Hepatocyte (in vitro differentiated cells): ENCODE measurements around the gene FBH1. TPM values are rescaled to one million over a fixed set of nuclear protein-coding genes. Genes with fewer than 3 reads are reported as not detected.

ENCODE experiments used
- DNase-seq: peaks from one replicate; pipeline ENCODE4 v3.0.0-alpha.2; 2016; ENCODE audit warnings: low spot score
- H2AFZ ChIP-seq: fragments of 200-600 bp; sonication (generic); 2 replicates; pipeline ENCODE4 v1.6.0; 2016; ENCODE audit warnings: antibody characterized with exemption, mild to moderate bottlenecking
- H3K27ac ChIP-seq: fragments of 200-600 bp; sonication (generic); 2 replicates; pipeline ENCODE4 v1.5.1; 2016; ENCODE audit warnings: mild to moderate bottlenecking
- H3K27me3 ChIP-seq: fragments of 200-600 bp; sonication (generic); 2 replicates; pipeline ENCODE4 v1.6.1; 2016
- H3K36me3 ChIP-seq: fragments of 200-600 bp; sonication (generic); replicated peaks from 2 replicates; pipeline ENCODE4 v1.5.1; 2016; ENCODE audit warnings: low read depth; ENCODE audit not compliant: insufficient read depth
- H3K4me1 ChIP-seq: fragments of 200-600 bp; sonication (generic); 2 replicates; pipeline ENCODE4 v1.5.1; 2016; ENCODE audit warnings: mild to moderate bottlenecking, moderate library complexity; ENCODE audit not compliant: insufficient read depth
- H3K4me2 ChIP-seq: fragments of 200-600 bp; sonication (generic); 2 replicates; pipeline ENCODE4 v1.6.0; 2016
- H3K4me3 ChIP-seq: fragments of 200-600 bp; sonication (generic); 2 replicates; pipeline ENCODE4 v1.5.1; 2016; ENCODE audit warnings: mild to moderate bottlenecking
- H3K79me2 ChIP-seq: fragments of 200-600 bp; sonication (generic); 2 replicates; pipeline ENCODE4 v1.6.0; 2017; ENCODE audit warnings: mild to moderate bottlenecking
- H3K9me2 ChIP-seq: fragments of 200-600 bp; sonication (generic); replicated peaks from 2 replicates; pipeline ENCODE4 v1.6.0; 2017; ENCODE audit warnings: mild to moderate bottlenecking; ENCODE audit not compliant: insufficient read depth
- H3K9me3 ChIP-seq: fragments of 200-600 bp; sonication (generic); 2 replicates; pipeline ENCODE4 v1.5.1; 2016; ENCODE audit warnings: low read depth, mild to moderate bottlenecking
- H4K20me1 ChIP-seq: fragments of 200-600 bp; sonication (generic); 2 replicates; pipeline ENCODE4 v1.6.0; 2016; ENCODE audit warnings: mild to moderate bottlenecking; ENCODE audit not compliant: insufficient read depth, poor library complexity, severe bottlenecking
- EZH2 ChIP-seq: fragments of 200-600 bp; sonication (generic); IDR thresholded peaks from 2 replicates; pipeline ENCODE4 v1.6.1; 2016; ENCODE audit warnings: antibody characterized with exemption, mild to moderate bottlenecking, borderline replicate concordance
- EZH2phosphoT487 ChIP-seq: fragments of 200-600 bp; sonication (generic); IDR thresholded peaks from one replicate; pipeline ENCODE4 v1.6.1; 2018; ENCODE audit warnings: antibody characterized with exemption, mild to moderate bottlenecking, low read depth, moderate library complexity; ENCODE audit not compliant: unreplicated experiment, severe bottlenecking
- WGBS: methylation state at CpG from one replicate; pipeline ENCODE4 v1.1.6; 2016; ENCODE audit warnings: low lambda C conversion rate; ENCODE audit errors: missing lambda C conversion rate; 5-methylcytosine and 5-hydroxymethylcytosine counted together
- polyA plus RNA-seq: library from polyadenylated mRNA; unstranded; fragments of >200 nt; fragmentation: Nextera tagmentation; extraction: Ambion mirVana; gene quantifications from 2 replicates; pipeline ENCODE4 v1.2.1, GENCODE V29; 2016
- total RNA-seq: library from RNA; depleted of rRNA; stranded (reverse); fragments of >200 nt; gene quantifications from 2 replicates; pipeline ENCODE4 v1.2.3, GENCODE V29; 2014
- TF ChIP-seq, protein P1 (sequence below): fragments of 200-600 bp; sonication (generic); IDR thresholded peaks from 2 replicates; pipeline ENCODE4 v1.5.1; 2016; ENCODE audit warnings: antibody characterized with exemption, mild to moderate bottlenecking; ENCODE audit not compliant: poor library complexity

FBH1 gene
- total and polyA plus RNA-seq, 2 experiments from 2014 or later: 66.4 to 80.3 TPM

DNA sequence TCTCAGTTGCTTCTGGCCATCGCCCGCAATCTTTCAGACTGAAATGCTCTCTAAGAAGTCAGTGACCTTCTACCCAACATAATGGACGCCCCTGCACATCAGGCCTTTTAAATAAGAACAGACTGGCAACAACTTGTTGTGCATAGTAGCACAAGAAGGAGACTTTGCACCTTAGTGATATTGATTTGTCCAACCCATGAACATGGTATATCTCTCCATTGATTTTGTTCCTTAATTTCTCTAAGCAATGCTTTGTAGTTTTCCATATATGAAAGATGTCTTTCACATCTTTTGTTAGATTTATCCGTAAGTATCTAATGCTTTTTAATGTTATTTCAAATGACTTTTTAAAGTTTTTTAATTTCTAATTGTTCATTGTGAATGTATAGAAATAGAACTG, 83.0 kb downstream of the FBH1 start:
- no peak overlapping the region for H2AFZ ChIP-seq
- H3K36me3 ChIP-seq: no peaks in the 10 kb centered on the region
- peaks cover 3% of the 10 kb centered on the region for H3K4me1 ChIP-seq
- no peaks in the 10 kb centered on the region for H3K79me2 ChIP-seq
- no peak for DNase-seq
- H3K27me3 ChIP-seq: peaks cover 16% of the 10 kb centered on the region
- H3K9me2 ChIP-seq: no peaks in the 10 kb centered on the region
- TF ChIP-seq EZH2phosphoT487 (no peak), EZH2 (no peak)
- TF ChIP-seq, protein P1, sequence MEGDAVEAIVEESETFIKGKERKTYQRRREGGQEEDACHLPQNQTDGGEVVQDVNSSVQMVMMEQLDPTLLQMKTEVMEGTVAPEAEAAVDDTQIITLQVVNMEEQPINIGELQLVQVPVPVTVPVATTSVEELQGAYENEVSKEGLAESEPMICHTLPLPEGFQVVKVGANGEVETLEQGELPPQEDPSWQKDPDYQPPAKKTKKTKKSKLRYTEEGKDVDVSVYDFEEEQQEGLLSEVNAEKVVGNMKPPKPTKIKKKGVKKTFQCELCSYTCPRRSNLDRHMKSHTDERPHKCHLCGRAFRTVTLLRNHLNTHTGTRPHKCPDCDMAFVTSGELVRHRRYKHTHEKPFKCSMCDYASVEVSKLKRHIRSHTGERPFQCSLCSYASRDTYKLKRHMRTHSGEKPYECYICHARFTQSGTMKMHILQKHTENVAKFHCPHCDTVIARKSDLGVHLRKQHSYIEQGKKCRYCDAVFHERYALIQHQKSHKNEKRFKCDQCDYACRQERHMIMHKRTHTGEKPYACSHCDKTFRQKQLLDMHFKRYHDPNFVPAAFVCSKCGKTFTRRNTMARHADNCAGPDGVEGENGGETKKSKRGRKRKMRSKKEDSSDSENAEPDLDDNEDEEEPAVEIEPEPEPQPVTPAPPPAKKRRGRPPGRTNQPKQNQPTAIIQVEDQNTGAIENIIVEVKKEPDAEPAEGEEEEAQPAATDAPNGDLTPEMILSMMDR: no peak
- no peak overlapping the region for H3K27ac ChIP-seq
- H3K4me2 ChIP-seq: no peak overlapping the region
- H3K9me3 ChIP-seq: no peaks in the 10 kb centered on the region
- 72% methylated on average over 4 of the region's 4 CpGs for WGBS
- no peaks in the 10 kb centered on the region for H4K20me1 ChIP-seq
- no peak overlapping the region for H3K4me3 ChIP-seq

DNA sequence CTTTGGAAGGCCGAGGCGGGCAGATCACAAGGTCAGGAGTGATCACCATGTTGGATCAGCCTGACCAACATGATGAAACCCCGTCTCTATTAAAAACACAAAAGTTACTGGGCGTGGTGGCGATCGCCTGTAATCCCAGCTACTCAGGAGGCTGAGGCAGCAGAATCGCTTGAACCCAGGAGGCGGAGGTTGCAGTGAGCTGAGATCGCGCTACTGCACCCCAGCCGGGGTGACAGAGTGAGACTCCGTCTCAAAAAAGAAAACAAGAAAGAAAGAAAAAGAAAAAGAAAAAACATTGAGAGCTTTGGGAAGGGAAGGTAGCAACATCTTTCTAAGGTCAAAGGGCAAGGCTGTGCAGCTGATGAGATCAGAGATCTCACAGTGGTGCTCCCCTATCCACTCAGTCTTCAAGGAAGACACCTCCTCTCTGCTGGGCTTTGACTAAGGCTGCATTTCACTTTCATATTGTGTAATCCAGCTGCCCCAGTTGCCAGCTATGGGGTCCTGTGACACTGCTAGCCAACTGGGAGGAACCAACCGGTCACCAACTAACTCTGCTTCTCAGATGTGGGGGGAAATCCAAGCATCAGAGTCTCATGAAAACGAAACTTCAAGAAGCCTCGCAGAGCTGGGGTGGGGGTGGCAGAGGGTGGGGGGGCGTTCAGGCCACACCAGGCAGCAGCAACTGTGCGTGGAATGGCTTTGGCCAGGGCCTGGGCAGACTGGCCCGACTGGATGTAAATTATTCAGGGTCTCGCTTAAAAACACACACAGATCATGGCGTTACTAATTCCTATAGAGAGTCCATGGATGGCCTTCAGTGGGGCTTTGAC, 85.8 kb downstream of the FBH1 start:
- H3K4me1 ChIP-seq: peaks cover 3% of the 10 kb centered on the region

DNA sequence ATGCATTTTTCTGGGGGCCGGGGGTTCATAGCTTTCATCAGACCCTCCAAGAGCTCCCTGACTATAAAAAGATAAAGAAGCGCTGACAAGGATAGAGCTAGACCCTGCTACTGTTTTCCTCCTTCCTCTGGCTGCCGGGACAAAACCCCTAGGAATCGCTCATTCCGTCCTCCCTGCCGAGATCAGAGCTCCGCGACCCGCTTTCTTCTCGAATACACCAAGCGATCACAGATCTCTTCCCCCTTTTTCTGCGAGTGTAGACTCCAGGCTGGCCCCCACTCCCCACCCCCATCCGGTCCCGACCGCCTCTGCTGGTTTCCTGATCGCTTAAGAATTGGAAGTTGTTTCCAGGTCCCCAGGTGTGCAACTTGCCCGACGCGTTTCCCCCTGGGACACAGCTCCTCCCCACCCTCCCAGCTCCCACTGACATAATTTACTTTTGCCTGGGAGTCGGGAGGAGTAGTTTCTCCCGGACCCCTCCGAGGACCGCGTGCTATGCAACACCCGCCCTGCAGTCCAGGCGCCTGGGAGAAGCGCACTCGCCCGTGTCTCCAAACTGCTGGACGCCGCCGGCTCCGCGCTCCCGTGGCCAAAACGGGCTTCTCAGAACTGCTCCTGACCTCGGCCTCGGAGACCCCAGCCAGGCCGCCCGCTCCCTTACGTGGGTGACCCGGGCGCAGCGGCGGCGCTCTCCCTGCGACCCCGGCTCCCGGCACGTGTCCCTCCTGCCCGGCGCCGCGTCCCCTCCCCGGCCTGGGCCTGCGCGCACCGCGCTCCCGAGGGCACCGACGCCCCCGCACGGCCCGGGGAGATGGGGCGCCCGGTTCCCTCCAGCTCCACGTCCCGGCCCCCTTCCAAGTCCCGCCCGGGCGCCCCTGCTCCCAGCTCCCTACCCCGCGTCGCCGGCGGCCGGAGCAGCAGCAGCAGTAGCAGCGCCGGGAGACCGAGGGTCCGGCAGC, 86.7 kb downstream of the FBH1 start:
- no peaks in the 10 kb centered on the region for H3K79me2 ChIP-seq
- H3K36me3 ChIP-seq: no peaks in the 10 kb centered on the region
- 3% methylated on average over 49 of the region's 82 CpGs for WGBS
- H3K9me2 ChIP-seq: no peaks in the 10 kb centered on the region
- TF ChIP-seq EZH2phosphoT487 (no peak), EZH2 (peak; percentile 9)
- DNase-seq: peak; percentile 34
- H3K9me3 ChIP-seq: no peaks in the 10 kb centered on the region
- peaks cover 35% of the 10 kb centered on the region for H3K27me3 ChIP-seq
- H3K4me3 ChIP-seq: peak overlapping the region; percentile 97
- no peaks in the 10 kb centered on the region for H4K20me1 ChIP-seq
- H3K4me1 ChIP-seq: no peaks in the 10 kb centered on the region
- H3K4me2 ChIP-seq: peak overlapping the region; percentile 99
- peak overlapping the region; percentile 76 for H3K27ac ChIP-seq
- H2AFZ ChIP-seq: peak overlapping the region; percentile 81

More for the DNA sequence above, 85.8 kb downstream of the FBH1 start:
- H4K20me1 ChIP-seq: no peaks in the 10 kb centered on the region
- no peaks in the 10 kb centered on the region for H3K9me2 ChIP-seq
- no peak overlapping the region for H3K4me3 ChIP-seq
- H3K27me3 ChIP-seq: peaks cover 35% of the 10 kb centered on the region
- 80% methylated on average over 20 of the region's 20 CpGs for WGBS
- H3K36me3 ChIP-seq: no peaks in the 10 kb centered on the region
- H2AFZ ChIP-seq: no peak overlapping the region
- no peaks in the 10 kb centered on the region for H3K79me2 ChIP-seq
- no peak for DNase-seq
- peak overlapping the region; percentile 99 for H3K4me2 ChIP-seq
- TF ChIP-seq, protein P1: no peak
- no peak for TF ChIP-seq EZH2
- no peaks in the 10 kb centered on the region for H3K9me3 ChIP-seq
- H3K27ac ChIP-seq: no peak overlapping the region
